Measurements from ENCODE around the gene CCDC57. TPM values are rescaled to one million over a fixed set of nuclear protein-coding genes. Genes with fewer than 3 reads are reported as not detected.

CCDC57 gene
- total RNA-seq, 2 donors from 2014 or later: 19.4 to 58.1 TPM

DNA sequence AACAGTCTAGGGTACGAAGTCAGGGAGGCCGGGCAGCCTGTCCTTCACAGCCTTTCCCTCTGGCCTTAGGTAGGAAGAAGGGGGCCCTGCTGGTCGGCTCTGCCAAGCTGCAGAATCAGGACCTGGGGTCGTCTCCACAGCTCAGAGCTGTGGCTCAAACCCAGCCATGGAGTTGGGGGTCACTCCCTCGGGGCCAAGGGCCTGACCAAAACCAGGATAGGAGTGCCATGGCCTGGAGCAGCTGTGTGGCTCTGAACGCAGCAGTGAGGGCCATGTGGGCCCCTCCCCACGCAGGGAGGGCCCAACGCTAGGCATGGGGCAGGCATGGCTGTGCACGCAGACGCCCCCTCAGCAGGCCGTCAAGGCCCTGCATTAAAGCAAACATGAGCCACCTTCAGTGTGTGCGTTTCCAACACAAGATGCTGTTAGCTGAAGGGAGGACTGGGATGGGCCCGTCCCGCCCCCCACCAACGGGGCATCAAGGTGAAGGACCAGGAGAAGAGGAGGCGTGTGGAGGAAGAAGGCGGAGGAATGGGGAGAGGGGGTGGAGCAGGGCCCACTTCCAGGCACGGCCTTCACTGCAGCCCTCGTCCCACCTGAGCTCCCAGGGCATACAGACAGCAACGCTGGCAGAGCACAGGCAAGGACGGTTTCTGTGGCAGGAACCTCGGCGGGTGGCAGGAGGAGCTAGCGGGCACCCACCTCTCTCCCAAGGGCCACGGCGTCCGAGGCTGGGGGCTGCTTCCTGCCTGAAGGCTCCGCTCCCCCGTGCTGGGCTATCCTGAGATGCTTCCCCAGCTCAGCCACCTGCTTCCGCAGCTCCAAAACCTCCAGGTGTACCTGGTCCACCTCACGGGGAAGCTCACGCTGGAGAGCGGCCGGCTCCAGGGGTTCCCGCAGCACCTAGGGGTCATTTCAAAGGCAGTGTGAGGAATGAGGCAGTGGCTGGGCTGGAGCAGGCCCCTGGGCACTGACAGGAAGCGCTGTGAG is 55.3 kb downstream of the CCDC57 start:
- Histone ChIP-seq H3K27ac (no peak overlapping the region), H3K4me1 (ENCODE audit: control insufficient read depth in 1 of 2, low read depth in 2 of 2) (no peaks in the 10 kb centered on the region), H3K27me3 (replicated peaks; ENCODE audit: insufficient read depth) (no peaks in the 10 kb centered on the region), H3K4me3 (no peak overlapping the region), H3K9me3 (no peaks in the 10 kb centered on the region), H3K36me3 (no peaks in the 10 kb centered on the region)
- TF ChIP-seq, protein P1, sequence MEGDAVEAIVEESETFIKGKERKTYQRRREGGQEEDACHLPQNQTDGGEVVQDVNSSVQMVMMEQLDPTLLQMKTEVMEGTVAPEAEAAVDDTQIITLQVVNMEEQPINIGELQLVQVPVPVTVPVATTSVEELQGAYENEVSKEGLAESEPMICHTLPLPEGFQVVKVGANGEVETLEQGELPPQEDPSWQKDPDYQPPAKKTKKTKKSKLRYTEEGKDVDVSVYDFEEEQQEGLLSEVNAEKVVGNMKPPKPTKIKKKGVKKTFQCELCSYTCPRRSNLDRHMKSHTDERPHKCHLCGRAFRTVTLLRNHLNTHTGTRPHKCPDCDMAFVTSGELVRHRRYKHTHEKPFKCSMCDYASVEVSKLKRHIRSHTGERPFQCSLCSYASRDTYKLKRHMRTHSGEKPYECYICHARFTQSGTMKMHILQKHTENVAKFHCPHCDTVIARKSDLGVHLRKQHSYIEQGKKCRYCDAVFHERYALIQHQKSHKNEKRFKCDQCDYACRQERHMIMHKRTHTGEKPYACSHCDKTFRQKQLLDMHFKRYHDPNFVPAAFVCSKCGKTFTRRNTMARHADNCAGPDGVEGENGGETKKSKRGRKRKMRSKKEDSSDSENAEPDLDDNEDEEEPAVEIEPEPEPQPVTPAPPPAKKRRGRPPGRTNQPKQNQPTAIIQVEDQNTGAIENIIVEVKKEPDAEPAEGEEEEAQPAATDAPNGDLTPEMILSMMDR (IDR thresholded peaks at IDR 0.05): no peak
- DNase-seq (ENCODE audit: low spot score) (no peak), ATAC-seq (ENCODE audit: insufficient number of reproducible peaks, low FRiP score, low read depth) (no peak)

GRCh38 chr17:82156284-82156925 is 56.2 kb downstream of the CCDC57 start:
- TF ChIP-seq, protein P1 (IDR thresholded peaks at IDR 0.05): no peak

DNA sequence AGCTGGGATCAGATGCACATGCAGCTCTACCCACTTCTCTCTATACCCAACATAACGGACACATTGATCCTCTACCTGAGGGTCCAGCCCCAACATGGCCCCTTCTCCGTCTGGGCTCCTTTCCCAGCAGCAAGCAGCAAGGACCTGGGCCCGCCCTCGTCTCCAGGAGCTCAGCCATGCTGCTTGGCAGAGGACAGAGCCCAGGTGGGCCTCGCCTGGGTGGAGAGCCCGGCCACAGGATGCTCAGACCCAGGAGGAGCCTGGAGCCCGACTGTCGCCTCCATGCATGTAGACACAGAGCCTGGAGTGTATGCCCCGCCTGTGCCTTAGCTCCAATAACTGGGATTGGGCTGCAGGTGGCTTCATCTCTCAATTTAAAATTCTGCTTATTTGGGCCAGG is 57.0 kb downstream of the CCDC57 start:
- no peaks in the 10 kb centered on the region for H3K4me1 ChIP-seq (ENCODE audit: control insufficient read depth in 1 of 2, low read depth in 2 of 2)
- H3K27ac ChIP-seq: no peak overlapping the region
- no peaks in the 10 kb centered on the region for H3K9me3 ChIP-seq
- H3K27me3 ChIP-seq (replicated peaks; ENCODE audit: insufficient read depth): no peaks in the 10 kb centered on the region
- H3K4me3 ChIP-seq: no peak overlapping the region
- ATAC-seq (ENCODE audit: insufficient number of reproducible peaks, low FRiP score, low read depth) (no peak), DNase-seq (ENCODE audit: low spot score) (no peak)
- TF ChIP-seq, protein P1 (IDR thresholded peaks at IDR 0.05): no peak
- no peaks in the 10 kb centered on the region for H3K36me3 ChIP-seq

More at GRCh38 chr17:82156284-82156925, 56.2 kb downstream of the CCDC57 start:
- no peak for DNase-seq (ENCODE audit: low spot score)
- H3K9me3 ChIP-seq: no peaks in the 10 kb centered on the region
- H3K27me3 ChIP-seq (replicated peaks; ENCODE audit: insufficient read depth): no peaks in the 10 kb centered on the region
- no peaks in the 10 kb centered on the region for H3K36me3 ChIP-seq
- no peak overlapping the region for H3K27ac ChIP-seq
- ATAC-seq (ENCODE audit: insufficient number of reproducible peaks, low FRiP score, low read depth): no peak
- H3K4me1 ChIP-seq (ENCODE audit: control insufficient read depth in 1 of 2, low read depth in 2 of 2): no peaks in the 10 kb centered on the region
- no peak overlapping the region for H3K4me3 ChIP-seq

- no peaks in the 10 kb centered on the region for H3K36me3 ChIP-seq
- no peaks in the 10 kb centered on the region for H3K27me3 ChIP-seq (replicated peaks; ENCODE audit: insufficient read depth)
- H3K9me3 ChIP-seq: no peaks in the 10 kb centered on the region
- no peak overlapping the region for H3K4me3 ChIP-seq
- DNase-seq (ENCODE audit: low spot score): no peak
- H3K27ac ChIP-seq: no peak overlapping the region
- ATAC-seq (ENCODE audit: insufficient number of reproducible peaks, low FRiP score, low read depth): no peak
- H3K4me1 ChIP-seq (ENCODE audit: control insufficient read depth in 1 of 2, low read depth in 2 of 2): no peaks in the 10 kb centered on the region
- TF ChIP-seq, protein P1 (IDR thresholded peaks at IDR 0.05): no peak
These were observed 57.7 kb downstream of the CCDC57 start for GRCh38 chr17:82154881-82155331.

- peak; percentile 70 for ATAC-seq (ENCODE audit: insufficient number of reproducible peaks, low FRiP score, low read depth)
- peak; percentile 33 for DNase-seq (ENCODE audit: low spot score)
- H3K27ac ChIP-seq: no peak overlapping the region
These were observed 58.8 kb downstream of the CCDC57 start for GRCh38 chr17:82153745-82154375.

More at GRCh38 chr17:82153745-82154375, 58.8 kb downstream of the CCDC57 start:
- H3K9me3 ChIP-seq: no peaks in the 10 kb centered on the region
- H3K36me3 ChIP-seq: no peaks in the 10 kb centered on the region
- H3K4me1 ChIP-seq (ENCODE audit: control insufficient read depth in 1 of 2, low read depth in 2 of 2): no peaks in the 10 kb centered on the region
- no peak overlapping the region for H3K4me3 ChIP-seq
- no peaks in the 10 kb centered on the region for H3K27me3 ChIP-seq (replicated peaks; ENCODE audit: insufficient read depth)
- TF ChIP-seq, protein P1 (IDR thresholded peaks at IDR 0.05): peak; percentile 90
